Cardiac fibroblast (primary cell): ENCODE data around the gene CEACAM19.

Source experiments
- DNase-seq, 2 donors: peaks; one replicate each; pipeline versions ENCODE4 v3.0.0 to v3.0.0-alpha.2; 2010; ENCODE audit warnings: low read depth in 2 of 2
- H3K4me3 ChIP-seq, 2 donors: replicated peaks in 1 of 2; 1 replicate in 1 of 2; 2 replicates in 1 of 2; pipeline ENCODE4 v1.5.1; 2011; ENCODE audit warnings: low read depth in 2 of 2, low read length in 2 of 2, mild to moderate bottlenecking in 2 of 2, moderate library complexity in 1 of 2
- TF ChIP-seq, protein P1 (sequence below): IDR thresholded peaks from one replicate; pipeline ENCODE4 v1.5.1; 2011; ENCODE audit warnings: low read depth, mild to moderate bottlenecking, low read length, inconsistent platforms

The CEACAM19 gene

GRCh38 chr19:44684892-44685863, 13.9 kb downstream of the CEACAM19 start:
- TF ChIP-seq, protein P1, sequence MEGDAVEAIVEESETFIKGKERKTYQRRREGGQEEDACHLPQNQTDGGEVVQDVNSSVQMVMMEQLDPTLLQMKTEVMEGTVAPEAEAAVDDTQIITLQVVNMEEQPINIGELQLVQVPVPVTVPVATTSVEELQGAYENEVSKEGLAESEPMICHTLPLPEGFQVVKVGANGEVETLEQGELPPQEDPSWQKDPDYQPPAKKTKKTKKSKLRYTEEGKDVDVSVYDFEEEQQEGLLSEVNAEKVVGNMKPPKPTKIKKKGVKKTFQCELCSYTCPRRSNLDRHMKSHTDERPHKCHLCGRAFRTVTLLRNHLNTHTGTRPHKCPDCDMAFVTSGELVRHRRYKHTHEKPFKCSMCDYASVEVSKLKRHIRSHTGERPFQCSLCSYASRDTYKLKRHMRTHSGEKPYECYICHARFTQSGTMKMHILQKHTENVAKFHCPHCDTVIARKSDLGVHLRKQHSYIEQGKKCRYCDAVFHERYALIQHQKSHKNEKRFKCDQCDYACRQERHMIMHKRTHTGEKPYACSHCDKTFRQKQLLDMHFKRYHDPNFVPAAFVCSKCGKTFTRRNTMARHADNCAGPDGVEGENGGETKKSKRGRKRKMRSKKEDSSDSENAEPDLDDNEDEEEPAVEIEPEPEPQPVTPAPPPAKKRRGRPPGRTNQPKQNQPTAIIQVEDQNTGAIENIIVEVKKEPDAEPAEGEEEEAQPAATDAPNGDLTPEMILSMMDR, result no peak
- no peak overlapping the region for H3K4me3 ChIP-seq
- DNase-seq, result peak; percentile 90 to 94

- TF ChIP-seq, protein P1, result no peak
- peak; percentile 66 to 70 for DNase-seq
- H3K4me3 ChIP-seq, result no peak overlapping the region
These were observed 14.6 kb downstream of the CEACAM19 start for GRCh38 chr19:44685877-44686276.

DNA sequence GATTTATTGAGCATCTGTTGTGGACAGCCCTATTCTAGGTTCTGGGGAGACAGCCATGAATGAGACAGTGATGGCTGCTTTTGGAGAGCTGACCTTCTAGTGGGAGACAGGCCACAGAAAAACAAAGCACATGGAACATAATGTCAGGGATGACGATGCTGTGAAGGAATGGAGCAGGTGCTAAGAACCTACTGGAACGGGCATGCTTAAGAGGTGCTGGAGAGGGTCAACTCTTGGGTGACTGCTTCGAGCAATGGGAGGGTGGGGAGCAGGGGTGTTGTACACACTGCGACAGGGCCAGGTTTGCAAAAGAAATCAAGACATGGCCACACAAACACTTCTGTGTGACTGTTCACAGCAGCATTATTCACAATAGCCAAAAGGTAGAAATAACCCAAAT, 15.6 kb downstream of the CEACAM19 start:
- DNase-seq, result no peak
- H3K4me3 ChIP-seq, result no peak overlapping the region
- TF ChIP-seq, protein P1, result no peak

- no peak overlapping the region for H3K4me3 ChIP-seq
- DNase-seq, result no peak
- TF ChIP-seq, protein P1, result no peak
These were observed 16.6 kb downstream of the CEACAM19 start for GRCh38 chr19:44687888-44688287.

- TF ChIP-seq, protein P1, result peak; percentile 96
- peak; percentile 76 to 85 for DNase-seq
- H3K4me3 ChIP-seq, result no peak overlapping the region
These were observed 18.2 kb downstream of the CEACAM19 start for GRCh38 chr19:44689290-44690130.

DNA sequence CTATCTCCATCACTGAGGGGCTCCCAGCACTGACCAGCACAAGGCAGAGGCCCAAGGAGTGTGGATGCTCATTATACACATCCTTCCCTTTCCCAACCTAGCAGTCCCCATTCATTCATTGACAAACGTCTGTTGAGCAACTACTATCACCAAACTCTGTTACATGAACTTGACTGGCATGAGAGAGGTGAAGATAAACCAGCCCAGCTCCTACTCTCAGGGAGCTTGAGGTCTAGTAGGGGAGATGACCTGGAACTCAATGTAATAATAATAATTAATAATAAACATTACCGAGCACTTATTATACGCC, 18.8 kb downstream of the CEACAM19 start:
- no peak for DNase-seq
- TF ChIP-seq, protein P1, result no peak

More for the DNA sequence above, 18.8 kb downstream of the CEACAM19 start:
- H3K4me3 ChIP-seq, result no peak overlapping the region
